Sigmoid colon (tissue), 7 donors: Measurements from ENCODE around the gene SPEM1. TPM values are rescaled to one million over a fixed set of nuclear protein-coding genes. Genes with fewer than 3 reads are reported as not detected.

Source experiments
- DNase-seq: peaks from one replicate; pipeline ENCODE4 v3.0.0-alpha.2; 2019
- H3K27ac ChIP-seq, 4 donors: fragments of 200-600 bp; sonication (generic); one replicate each; pipeline ENCODE4 v1.5.1; 2016 to 2019; ENCODE audit warnings: mild to moderate bottlenecking in 1 of 4
- H3K27me3 ChIP-seq, 3 donors: fragments of 200-600 bp; sonication (generic); one replicate each; pipeline ENCODE4 v1.5.1; 2019; ENCODE audit warnings: mild to moderate bottlenecking in 1 of 3
- H3K36me3 ChIP-seq, 4 donors: fragments of 200-600 bp; sonication (generic); one replicate each; pipeline ENCODE4 v1.5.1; 2016 to 2019
- H3K4me1 ChIP-seq, 4 donors: fragments of 200-600 bp; sonication (generic); one replicate each; pipeline ENCODE4 v1.5.1; 2017 to 2019
- H3K4me3 ChIP-seq, 4 donors: fragments of 200-600 bp; sonication (generic); one replicate each; pipeline ENCODE4 v1.5.1; 2017 to 2019; ENCODE audit warnings: mild to moderate bottlenecking in 2 of 4, moderate library complexity in 1 of 4
- H3K9me3 ChIP-seq, 4 donors: fragments of 200-600 bp in 3 of 4; sonication (generic) in 3 of 4; one replicate each; pipeline versions ENCODE4 v1.5.1 to v1.6.1; 2013 to 2019
- CTCF ChIP-seq, 4 experiments: fragments of 450-650 bp in 3 of 4; fragments of 200-600 bp in 1 of 4; IDR thresholded peaks; one replicate each; pipeline ENCODE4 v1.5.1; 2016 to 2019; ENCODE audit warnings: antibody characterized with exemption in 4 of 4, mild to moderate bottlenecking in 3 of 4, moderate library complexity in 2 of 4
- EP300 ChIP-seq, 4 donors: sonication (generic); formaldehyde crosslinking; IDR thresholded peaks; one replicate each; pipeline ENCODE4 v1.6.1; 2017; ENCODE audit warnings: antibody characterized with exemption in 4 of 4
- POLR2A ChIP-seq, 2 donors: fragments of 450-650 bp; IDR thresholded peaks; one replicate each; pipeline ENCODE4 v1.6.1; 2016; ENCODE audit warnings: antibody characterized with exemption in 2 of 2, mild to moderate bottlenecking in 2 of 2, moderate library complexity in 2 of 2
- POLR2AphosphoS5 ChIP-seq, 4 donors: sonication (generic); formaldehyde crosslinking; IDR thresholded peaks; one replicate each; pipeline ENCODE4 v1.6.1; 2017; ENCODE audit warnings: antibody characterized with exemption in 4 of 4
- WGBS, 2 donors: extraction: QIAGEN DNeasy Blood & Tissue Kit; methylation state at CpG; one replicate each; pipeline ENCODE4 v1.1.7; 2013; 5-methylcytosine and 5-hydroxymethylcytosine counted together
- intact Hi-C: fragments of 100-400 bp; cut with DNase I; formaldehyde crosslinking; loops from one replicate; pipeline ENCODE4 v1.15.1; 2023
- polyA plus RNA-seq, 3 donors: library from polyadenylated mRNA; stranded (reverse); fragments of 200-250 nt; gene quantifications; one replicate each; pipeline ENCODE4 v1.2.3, GENCODE V29; 2013
- total RNA-seq, 4 donors: library from RNA; depleted of rRNA; stranded (reverse); fragments of >200 nt; gene quantifications; one replicate each; pipeline ENCODE4 v1.1.0, GENCODE V29; 2016
- donor health status: healthy with polysubstance abuse.
- donor health status: Bipolar disorder and iron deficiency.
- donor health status: healthy.

Gene SPEM1
- total and polyA plus RNA-seq, 7 donors = not detected

GRCh38 chr17:7380855-7381683 is 39.1 kb upstream of the SPEM1 start, which contains the start of gene TNK1:
TSS of gene TNK1 (plus strand) at chr17:7381089. CDS start at chr17:7382927, 1,838 bp downstream.
- H3K36me3 ChIP-seq = no peaks in the 10 kb centered on the region
- TF ChIP-seq POLR2AphosphoS5 (IDR thresholded peaks at IDR 0.05) (peak in 3 of 4 donors; percentile 48 to 83 (median 53)), POLR2A (IDR thresholded peaks at IDR 0.05) (peak in 1 of 2 donors; percentile 52), CTCF (IDR thresholded peaks at IDR 0.05) (no peak)
- intact Hi-C loops = loop anchor here (5.0 kb wide), 1 partner anchor 181 kb away; the partner anchor contains the start of gene SENP3
- H3K27me3 ChIP-seq = no peaks in the 10 kb centered on the region
- no peaks in the 10 kb centered on the region for H3K9me3 ChIP-seq
- peak within 1 kb of the TSS; percentile 15 to 54 (median 50) for H3K4me3 ChIP-seq
- H3K4me1 ChIP-seq = peaks cover 2 to 34% (median 30%) of the 10 kb centered on the region in 4 donors
- WGBS, 2 donors = 2 to 6% methylated on average over 52 of the region's 52 CpGs
- peak; percentile 86 for DNase-seq
- H3K27ac ChIP-seq = peak within 1 kb of the TSS; percentile 64 to 77 (median 69)

- peaks cover 0 to 4% (median under 1%) of the 10 kb centered on the region in 4 donors for H3K36me3 ChIP-seq
- H3K27me3 ChIP-seq = no peaks in the 10 kb centered on the region
- intact Hi-C loops = loop anchor here (5.0 kb wide), 1 partner anchor 179 kb away; the partner anchor contains the start of gene SENP3
- H3K27ac ChIP-seq = no peak overlapping the region
- no peak for DNase-seq
- WGBS, 2 donors = 94 to 95% methylated on average over 10 of the region's 10 CpGs
- no peak for TF ChIP-seq CTCF (IDR thresholded peaks at IDR 0.05)
- no peak for TF ChIP-seq EP300 (IDR thresholded peaks at IDR 0.05)
- no peak for TF ChIP-seq POLR2A (IDR thresholded peaks at IDR 0.05)
- no peak for TF ChIP-seq POLR2AphosphoS5 (IDR thresholded peaks at IDR 0.05)
- no peaks in the 10 kb centered on the region for H3K9me3 ChIP-seq
- H3K4me1 ChIP-seq = peaks cover 2 to 34% (median 30%) of the 10 kb centered on the region in 4 donors
- H3K4me3 ChIP-seq = no peak overlapping the region
Measured at GRCh38 chr17:7382901-7383300, 37.2 kb upstream of the SPEM1 start.

- Histone ChIP-seq H3K27ac (peak overlapping the region in 1 of 4 donors; percentile 48), H3K9me3 (no peaks in the 10 kb centered on the region), H3K4me1 (peaks cover 2 to 34% (median 30%) of the 10 kb centered on the region in 4 donors), H3K4me3 (peak overlapping the region in 3 of 4 donors; percentile 39 to 49 (median 48)), H3K36me3 (peaks cover 0 to 8% (median 2%) of the 10 kb centered on the region in 4 donors), H3K27me3 (no peaks in the 10 kb centered on the region)
- WGBS, 2 donors = 87 to 94% methylated on average over 11 of the region's 11 CpGs
- intact Hi-C loops = loop anchor here (5.0 kb wide), 1 partner anchor 179 kb away; the partner anchor contains the start of gene SENP3
- TF ChIP-seq CTCF (IDR thresholded peaks at IDR 0.05) = no peak
- no peak for DNase-seq
Measured at GRCh38 chr17:7383371-7383741, 36.8 kb upstream of the SPEM1 start.

GRCh38 chr17:7383742-7384488 is 36.2 kb upstream of the SPEM1 start:
- intact Hi-C loops = loop anchor here (5.0 kb wide), 1 partner anchor 178 kb away; the partner anchor contains the start of gene SENP3
- DNase-seq = peak; percentile 72
- Histone ChIP-seq H3K36me3 (peaks cover 0 to 11% (median 3%) of the 10 kb centered on the region in 4 donors), H3K27ac (peak overlapping the region; percentile 48 to 55 (median 50)), H3K4me3 (peak overlapping the region; percentile 12 to 49 (median 44)), H3K4me1 (peaks cover 2 to 34% (median 30%) of the 10 kb centered on the region in 4 donors), H3K9me3 (no peaks in the 10 kb centered on the region), H3K27me3 (no peaks in the 10 kb centered on the region)
- TF ChIP-seq POLR2AphosphoS5 (IDR thresholded peaks at IDR 0.05) = peak in 2 of 4 donors; percentile 7 to 21
- no peak for TF ChIP-seq CTCF (IDR thresholded peaks at IDR 0.05)
- WGBS, 2 donors = 33 to 77% methylated on average over 65 of the region's 65 CpGs
